NOMO-1 treated with DMSO at 0.1 percent for 48 hours (cell line): ENCODE measurements around the gene MAN1C1.

Experiments
- DNase-seq: peaks from one replicate; lab custom pipeline; 2025; ENCODE audit not compliant: unreplicated experiment; lab: John Stamatoyannopoulos, UW

Gene MAN1C1

GRCh38 chr1:25755475-25756125 is 139.0 kb downstream of the MAN1C1 start:
- no peak for DNase-seq

GRCh38 chr1:25756215-25756614 is 139.6 kb downstream of the MAN1C1 start:
- DNase-seq, result no peak

- DNase-seq, result no peak
Measured at GRCh38 chr1:25757151-25757845, 140.7 kb downstream of the MAN1C1 start.

- DNase-seq, result no peak
Measured at GRCh38 chr1:25757846-25758185, 141.2 kb downstream of the MAN1C1 start.

GRCh38 chr1:25758466-25759070 is 142.0 kb downstream of the MAN1C1 start:
- DNase-seq, result no peak

- DNase-seq, result no peak
Measured at GRCh38 chr1:25760122-25760719, 143.6 kb downstream of the MAN1C1 start.

GRCh38 chr1:25760871-25761270 is 144.3 kb downstream of the MAN1C1 start:
- DNase-seq, result no peak

GRCh38 chr1:25763493-25763892 is 146.9 kb downstream of the MAN1C1 start:
- DNase-seq, result no peak

GRCh38 chr1:25765136-25765922 is 148.7 kb downstream of the MAN1C1 start:
- no peak for DNase-seq

GRCh38 chr1:25765923-25766589 is 149.5 kb downstream of the MAN1C1 start:
- DNase-seq, result no peak

- no peak for DNase-seq
Measured at GRCh38 chr1:25766721-25767436, 150.3 kb downstream of the MAN1C1 start.

GRCh38 chr1:25767437-25767770 is 150.8 kb downstream of the MAN1C1 start:
- no peak for DNase-seq

GRCh38 chr1:25768999-25769398 is 152.4 kb downstream of the MAN1C1 start:
- DNase-seq, result no peak

GRCh38 chr1:25769625-25770383 is 153.2 kb downstream of the MAN1C1 start:
- DNase-seq, result no peak

- DNase-seq, result peak; percentile 42
Measured at GRCh38 chr1:25770541-25771220, 154.1 kb downstream of the MAN1C1 start.

GRCh38 chr1:25771221-25772114 is 154.9 kb downstream of the MAN1C1 start:
- peak; percentile 95 for DNase-seq

GRCh38 chr1:25772164-25772563 is 155.6 kb downstream of the MAN1C1 start:
- DNase-seq, result no peak

- no peak for DNase-seq
Measured at GRCh38 chr1:25772692-25773245, 156.2 kb downstream of the MAN1C1 start.
